Nephron (organoid): Measurements from ENCODE around the gene MSRB3.
"Not testable (repeated sequence)": the region's sequence is repeated elsewhere in the genome, so short reads cannot be mapped to it uniquely, and the experiment has no call there.

Experiments
- H3K27ac Mint-ChIP-seq, 3 experiments: 2 replicates each; pipeline ENCODE4 v1.8.0; 2020; ENCODE audit warnings: mixed read lengths in 3 of 3, mild to moderate bottlenecking in 2 of 3, moderate library complexity in 1 of 3
- H3K27me3 Mint-ChIP-seq: 2 replicates; pipeline ENCODE4 v1.8.0; 2021; ENCODE audit warnings: low read depth, mild to moderate bottlenecking, moderate library complexity, mixed read lengths
- H3K36me3 Mint-ChIP-seq: 2 replicates; pipeline ENCODE4 v1.8.0; 2020; ENCODE audit warnings: low read depth, mixed read lengths
- H3K4me1 Mint-ChIP-seq: 2 replicates; pipeline ENCODE4 v1.8.0; 2020; ENCODE audit warnings: mixed read lengths
- H3K4me3 Mint-ChIP-seq, 3 experiments: 2 replicates each; pipeline ENCODE4 v1.8.0; 2020; ENCODE audit warnings: mild to moderate bottlenecking in 3 of 3, mixed read lengths in 3 of 3, moderate library complexity in 2 of 3
- H3K9me3 Mint-ChIP-seq: 2 replicates; pipeline ENCODE4 v1.8.0; 2020; ENCODE audit warnings: mixed read lengths
- TF ChIP-seq, protein P1 (sequence below), 3 experiments: fragments of 200-600 bp; sonication (generic); IDR thresholded peaks; one replicate each; pipeline ENCODE4 v1.5.0; 2021; ENCODE audit warnings: antibody characterized with exemption in 3 of 3; ENCODE audit not compliant: unreplicated experiment in 3 of 3

The MSRB3 gene

DNA sequence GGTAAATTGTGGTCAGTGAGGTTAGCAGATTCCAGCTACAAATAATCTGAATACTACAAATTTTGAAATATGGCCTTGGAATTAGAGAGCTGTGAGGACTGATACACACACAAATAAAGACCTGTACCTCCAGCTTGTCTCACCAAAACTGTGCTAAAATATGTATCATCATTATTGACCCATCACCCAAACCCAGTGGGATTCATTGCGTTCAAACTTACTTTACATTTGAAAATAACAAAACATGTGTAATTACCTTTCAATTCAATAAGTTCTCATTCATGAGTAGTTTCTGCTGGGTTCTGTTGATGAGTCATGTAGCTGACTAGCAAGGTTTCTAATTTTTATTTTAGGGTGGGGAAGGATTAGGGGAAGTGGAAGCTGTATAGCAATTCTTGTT is 170.9 kb downstream of the MSRB3 start:
- TF ChIP-seq, protein P1, sequence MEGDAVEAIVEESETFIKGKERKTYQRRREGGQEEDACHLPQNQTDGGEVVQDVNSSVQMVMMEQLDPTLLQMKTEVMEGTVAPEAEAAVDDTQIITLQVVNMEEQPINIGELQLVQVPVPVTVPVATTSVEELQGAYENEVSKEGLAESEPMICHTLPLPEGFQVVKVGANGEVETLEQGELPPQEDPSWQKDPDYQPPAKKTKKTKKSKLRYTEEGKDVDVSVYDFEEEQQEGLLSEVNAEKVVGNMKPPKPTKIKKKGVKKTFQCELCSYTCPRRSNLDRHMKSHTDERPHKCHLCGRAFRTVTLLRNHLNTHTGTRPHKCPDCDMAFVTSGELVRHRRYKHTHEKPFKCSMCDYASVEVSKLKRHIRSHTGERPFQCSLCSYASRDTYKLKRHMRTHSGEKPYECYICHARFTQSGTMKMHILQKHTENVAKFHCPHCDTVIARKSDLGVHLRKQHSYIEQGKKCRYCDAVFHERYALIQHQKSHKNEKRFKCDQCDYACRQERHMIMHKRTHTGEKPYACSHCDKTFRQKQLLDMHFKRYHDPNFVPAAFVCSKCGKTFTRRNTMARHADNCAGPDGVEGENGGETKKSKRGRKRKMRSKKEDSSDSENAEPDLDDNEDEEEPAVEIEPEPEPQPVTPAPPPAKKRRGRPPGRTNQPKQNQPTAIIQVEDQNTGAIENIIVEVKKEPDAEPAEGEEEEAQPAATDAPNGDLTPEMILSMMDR (IDR thresholded peaks at IDR 0.05; ENCODE audit: unreplicated experiment in 3 of 3) = no peak
- H3K4me3 Mint-ChIP-seq = no peak overlapping the region
- H3K27me3 Mint-ChIP-seq = no peaks in the 10 kb centered on the region
- peaks cover 35% of the 10 kb centered on the region for H3K4me1 Mint-ChIP-seq
- no peaks in the 10 kb centered on the region for H3K36me3 Mint-ChIP-seq
- peak overlapping the region; percentile 67 to 86 (median 72) for H3K27ac Mint-ChIP-seq
- H3K9me3 Mint-ChIP-seq = no peaks in the 10 kb centered on the region

DNA sequence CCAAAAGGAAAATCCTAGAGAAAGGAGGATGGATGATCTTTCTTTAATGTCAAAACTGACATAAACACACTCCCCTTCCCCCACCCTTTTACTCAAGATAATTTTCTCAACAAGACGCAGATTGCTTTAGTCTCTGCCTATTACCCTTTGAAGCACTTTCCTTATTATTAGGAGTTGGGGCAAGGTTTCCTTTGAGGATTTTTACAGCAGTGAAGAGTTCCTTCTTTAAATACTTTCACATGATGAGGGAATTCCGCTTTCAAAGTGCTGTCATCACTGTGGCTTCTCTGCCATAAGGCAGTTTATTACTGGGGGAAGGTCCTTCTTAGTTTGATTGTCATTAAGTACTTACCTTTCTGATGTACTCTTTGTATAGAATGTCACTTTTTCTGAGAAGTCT is 172.1 kb downstream of the MSRB3 start:
- peak overlapping the region; percentile 67 to 86 (median 72) for H3K27ac Mint-ChIP-seq

DNA sequence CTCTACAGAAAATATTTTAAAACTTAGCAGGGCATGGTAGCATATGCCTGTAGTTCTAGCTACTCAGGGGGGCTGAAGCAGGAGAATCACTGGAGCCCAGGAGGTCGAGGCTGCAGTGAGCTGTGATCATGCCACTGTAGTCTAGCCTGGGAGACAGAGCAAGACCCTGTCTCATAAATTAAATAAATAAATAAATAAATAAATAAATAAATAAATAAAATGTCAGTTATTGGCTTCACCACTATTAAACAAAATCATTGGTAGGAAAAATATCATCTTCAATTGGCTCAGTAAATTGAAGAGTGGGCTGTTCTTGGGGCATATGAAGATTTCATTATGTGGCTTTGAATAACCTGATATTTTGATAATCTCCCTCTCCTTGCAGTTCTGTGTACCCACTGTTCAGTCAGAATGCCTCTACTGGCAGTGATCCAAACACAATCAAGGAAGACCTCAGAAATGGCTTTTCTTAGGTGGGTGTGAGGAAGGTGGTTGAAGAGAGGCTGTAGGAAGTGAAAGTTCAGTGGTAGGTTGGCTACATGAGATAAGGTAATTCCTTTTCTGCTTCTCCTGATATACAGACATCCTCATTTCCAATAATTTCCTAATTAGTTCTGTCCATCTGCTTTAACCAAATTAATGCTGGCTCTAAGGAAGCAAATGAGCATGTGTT is 175.8 kb downstream of the MSRB3 start:
- H3K4me3 Mint-ChIP-seq = no peak overlapping the region
- H3K36me3 Mint-ChIP-seq = no peaks in the 10 kb centered on the region
- TF ChIP-seq, protein P1 (IDR thresholded peaks at IDR 0.05; ENCODE audit: unreplicated experiment in 3 of 3) = no peak
- H3K27me3 Mint-ChIP-seq = no peaks in the 10 kb centered on the region
- H3K9me3 Mint-ChIP-seq = no peaks in the 10 kb centered on the region
- H3K4me1 Mint-ChIP-seq = peaks cover 26% of the 10 kb centered on the region
- peak overlapping the region in 2 of 3 experiments; percentile 40 to 52 for H3K27ac Mint-ChIP-seq

More for the DNA sequence above, 172.1 kb downstream of the MSRB3 start:
- H3K4me3 Mint-ChIP-seq = no peak overlapping the region
- H3K4me1 Mint-ChIP-seq = peaks cover 29% of the 10 kb centered on the region
- H3K27me3 Mint-ChIP-seq = no peaks in the 10 kb centered on the region
- TF ChIP-seq, protein P1 (IDR thresholded peaks at IDR 0.05; ENCODE audit: unreplicated experiment in 3 of 3) = no peak
- no peaks in the 10 kb centered on the region for H3K36me3 Mint-ChIP-seq
- H3K9me3 Mint-ChIP-seq = no peaks in the 10 kb centered on the region

DNA sequence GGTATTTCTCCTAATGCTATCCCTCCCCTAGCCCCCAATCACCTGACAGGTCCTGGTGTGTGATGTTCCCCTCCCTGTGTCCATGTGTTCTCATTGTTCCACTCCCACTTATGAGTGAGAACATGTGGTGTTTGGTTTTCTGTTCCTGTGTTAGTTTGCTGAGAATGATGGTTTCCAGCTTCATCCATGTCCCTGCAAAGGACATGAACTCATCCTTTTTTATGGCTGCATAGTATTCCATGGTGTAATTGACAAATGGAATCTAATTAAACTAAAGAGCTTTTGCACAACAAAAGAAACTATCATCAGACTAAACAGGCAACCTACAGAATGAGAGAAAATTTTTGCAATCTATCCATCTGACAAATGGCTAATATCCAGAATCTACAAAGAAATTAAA is 178.9 kb downstream of the MSRB3 start:
- not testable (repeated sequence) for H3K27ac Mint-ChIP-seq

DNA sequence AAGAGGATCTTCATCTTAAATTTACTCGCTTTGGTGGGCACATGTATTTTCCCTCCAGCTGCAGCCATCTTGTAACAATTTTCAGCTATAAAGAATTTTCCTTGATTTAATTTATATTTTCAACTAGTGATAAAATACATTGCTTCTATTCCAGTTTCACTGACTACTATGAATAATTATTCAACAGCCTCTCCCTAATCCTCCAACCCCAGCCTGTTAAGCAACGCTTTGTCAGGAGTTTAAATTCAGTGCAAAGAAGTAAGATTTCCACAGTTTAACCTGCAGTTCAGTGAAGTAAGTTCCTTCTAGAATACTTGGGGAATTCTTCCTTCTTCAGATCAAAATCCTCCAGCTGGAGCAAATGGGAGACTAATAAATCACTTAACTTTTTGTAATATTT is 180.2 kb downstream of the MSRB3 start:
- no peaks in the 10 kb centered on the region for H3K27me3 Mint-ChIP-seq
- no peaks in the 10 kb centered on the region for H3K9me3 Mint-ChIP-seq
- H3K4me3 Mint-ChIP-seq = no peak overlapping the region

More for the DNA sequence above, 178.9 kb downstream of the MSRB3 start:
- not testable (repeated sequence) for H3K4me1 Mint-ChIP-seq, H3K27me3 Mint-ChIP-seq, H3K4me3 Mint-ChIP-seq, H3K36me3 Mint-ChIP-seq, H3K9me3 Mint-ChIP-seq

DNA sequence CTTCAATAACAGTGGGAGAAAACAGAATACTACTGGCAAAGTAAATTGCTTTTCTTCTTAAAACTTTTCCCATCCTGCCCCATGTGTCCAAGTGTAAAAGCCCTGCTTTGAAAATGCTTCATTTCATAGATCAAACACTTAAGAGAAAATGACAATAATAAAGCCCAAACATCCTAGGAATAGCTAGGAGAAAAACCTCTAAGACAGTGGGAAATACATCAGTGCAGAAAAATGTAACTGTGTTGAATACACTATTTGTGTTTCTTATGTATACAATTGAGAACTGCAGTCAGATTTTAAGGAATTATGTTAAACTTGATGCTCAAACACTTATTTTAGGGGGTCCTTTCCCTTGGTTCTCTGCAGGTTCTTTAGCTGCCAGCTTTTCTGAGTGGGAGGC is 181.1 kb downstream of the MSRB3 start:
- Mint-ChIP-seq H3K4me1 (peaks cover 24% of the 10 kb centered on the region), H3K36me3 (no peaks in the 10 kb centered on the region), H3K27me3 (no peaks in the 10 kb centered on the region), H3K9me3 (no peaks in the 10 kb centered on the region), H3K4me3 (no peak overlapping the region), H3K27ac (peak overlapping the region; percentile 54 to 90 (median 74))
- TF ChIP-seq, protein P1 (IDR thresholded peaks at IDR 0.05; ENCODE audit: unreplicated experiment in 3 of 3) = no peak

More for the DNA sequence above, 180.2 kb downstream of the MSRB3 start:
- H3K4me1 Mint-ChIP-seq = peaks cover 19% of the 10 kb centered on the region
- TF ChIP-seq, protein P1 (IDR thresholded peaks at IDR 0.05; ENCODE audit: unreplicated experiment in 3 of 3) = no peak
- H3K36me3 Mint-ChIP-seq = no peaks in the 10 kb centered on the region
- H3K27ac Mint-ChIP-seq = peak overlapping the region; percentile 64 to 90 (median 74)
